Colonic mucosa (tissue), 4 donors: ENCODE measurements around the gene ASTN2. TPM values are rescaled to one million over a fixed set of nuclear protein-coding genes. Genes with fewer than 3 reads are reported as not detected.

ENCODE experiments used
- DNase-seq: peaks from one replicate; pipeline ENCODE4 v3.0.0-alpha.2; 2020
- H3K27ac ChIP-seq: fragments of 200-600 bp; one replicate; pipeline ENCODE4 v1.8.0; 2021
- H3K27me3 ChIP-seq: fragments of 200-600 bp; one replicate; pipeline ENCODE4 v1.8.0; 2021
- H3K36me3 ChIP-seq: fragments of 200-600 bp; one replicate; pipeline ENCODE4 v1.8.0; 2021
- H3K4me1 ChIP-seq: fragments of 200-600 bp; one replicate; pipeline ENCODE4 v1.8.0; 2021; ENCODE audit warnings: mild to moderate bottlenecking
- H3K4me3 ChIP-seq: fragments of 200-600 bp; one replicate; pipeline ENCODE4 v1.8.0; 2021
- H3K9ac ChIP-seq, 2 donors: one replicate each; pipeline ENCODE4 v1.7.0; 2013; ENCODE audit warnings: control low read depth in 2 of 2, low read depth in 2 of 2, low read length in 2 of 2
- H3K9me3 ChIP-seq: fragments of 200-600 bp; one replicate; pipeline ENCODE4 v1.8.0; 2021
- intact Hi-C: fragments of 100-400 bp; cut with DNase I; formaldehyde crosslinking; loops from one replicate; pipeline ENCODE4 v1.14.1; 2022
- total RNA-seq, 2 donors: library from RNA; stranded (reverse); fragmentation: NEBNext Ultra II Directional in 1 of 2; extraction: Animal tissue kit (Norgen Biotek cat#: 25700) in 1 of 2; gene quantifications; one replicate each; pipeline ENCODE4 v1.2.1, GENCODE V29; 2021
- TF ChIP-seq, protein P1 (sequence below): fragments of 200-600 bp; IDR thresholded peaks from one replicate; pipeline ENCODE4 v1.8.0; 2022; ENCODE audit warnings: antibody characterized with exemption, mild to moderate bottlenecking
- donor health status: healthy.
- donor health status: DM: no; HTN: no; CAD: no.
- donor health status: DM: no; HTN: no; CAD: no.

The ASTN2 gene
- total RNA-seq, 2 donors from 2014 or later = 2.5 to 6.1 TPM

DNA sequence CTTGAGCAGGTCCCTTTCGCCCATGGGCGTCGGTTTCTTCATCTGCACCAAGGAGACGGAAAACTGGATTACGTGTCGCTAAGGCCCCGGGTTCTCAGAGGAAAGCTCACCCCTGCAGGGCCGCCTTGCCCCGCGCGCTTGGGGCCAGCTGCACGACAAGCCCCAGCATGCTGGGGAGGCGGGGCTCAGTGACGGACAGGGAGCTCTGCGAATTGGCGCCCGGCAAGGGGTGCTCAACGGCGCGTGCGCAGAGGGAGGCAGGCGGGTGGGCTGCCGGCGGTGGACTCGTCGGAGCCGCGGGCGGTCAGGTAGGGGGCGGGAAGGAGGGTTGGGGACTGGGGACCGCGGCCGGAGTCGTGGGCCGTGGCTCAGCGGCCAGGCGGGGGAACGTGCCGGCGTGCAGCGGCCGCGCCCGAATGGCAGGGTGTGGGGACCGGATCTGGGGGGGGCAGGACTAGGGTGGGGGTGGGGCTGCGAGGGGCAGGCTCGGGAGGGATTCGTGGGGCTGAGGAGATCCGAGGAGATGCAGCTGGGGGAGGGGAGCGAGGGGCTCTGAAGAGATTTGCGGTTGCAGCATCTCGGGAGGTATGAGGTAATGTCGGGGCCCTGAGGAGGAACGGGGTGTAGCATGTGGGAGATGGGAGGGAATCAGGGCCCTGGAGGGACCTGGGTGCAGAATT lies 727.6 kb downstream of the ASTN2 start, which contains the start of gene TRIM32:
Gene TRIM32, plus strand, starts transcription at position 232 of the 680 bp plus-strand sequence. CDS start 10,438 bp downstream, outside the sequence.
- Histone ChIP-seq H3K27me3 (no peaks in the 10 kb centered on the region), H3K36me3 (no peaks in the 10 kb centered on the region), H3K27ac (peak within 1 kb of the TSS; percentile 22), H3K9me3 (no peaks in the 10 kb centered on the region), H3K9ac (peak within 1 kb of the TSS; percentile 57 to 73), H3K4me3 (peak within 1 kb of the TSS; percentile 66), H3K4me1 (peaks cover 12% of the 10 kb centered on the region)
- intact Hi-C loops = no loop called here
- TF ChIP-seq, protein P1, sequence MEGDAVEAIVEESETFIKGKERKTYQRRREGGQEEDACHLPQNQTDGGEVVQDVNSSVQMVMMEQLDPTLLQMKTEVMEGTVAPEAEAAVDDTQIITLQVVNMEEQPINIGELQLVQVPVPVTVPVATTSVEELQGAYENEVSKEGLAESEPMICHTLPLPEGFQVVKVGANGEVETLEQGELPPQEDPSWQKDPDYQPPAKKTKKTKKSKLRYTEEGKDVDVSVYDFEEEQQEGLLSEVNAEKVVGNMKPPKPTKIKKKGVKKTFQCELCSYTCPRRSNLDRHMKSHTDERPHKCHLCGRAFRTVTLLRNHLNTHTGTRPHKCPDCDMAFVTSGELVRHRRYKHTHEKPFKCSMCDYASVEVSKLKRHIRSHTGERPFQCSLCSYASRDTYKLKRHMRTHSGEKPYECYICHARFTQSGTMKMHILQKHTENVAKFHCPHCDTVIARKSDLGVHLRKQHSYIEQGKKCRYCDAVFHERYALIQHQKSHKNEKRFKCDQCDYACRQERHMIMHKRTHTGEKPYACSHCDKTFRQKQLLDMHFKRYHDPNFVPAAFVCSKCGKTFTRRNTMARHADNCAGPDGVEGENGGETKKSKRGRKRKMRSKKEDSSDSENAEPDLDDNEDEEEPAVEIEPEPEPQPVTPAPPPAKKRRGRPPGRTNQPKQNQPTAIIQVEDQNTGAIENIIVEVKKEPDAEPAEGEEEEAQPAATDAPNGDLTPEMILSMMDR = no peak
- DNase-seq = peak; percentile 95

DNA sequence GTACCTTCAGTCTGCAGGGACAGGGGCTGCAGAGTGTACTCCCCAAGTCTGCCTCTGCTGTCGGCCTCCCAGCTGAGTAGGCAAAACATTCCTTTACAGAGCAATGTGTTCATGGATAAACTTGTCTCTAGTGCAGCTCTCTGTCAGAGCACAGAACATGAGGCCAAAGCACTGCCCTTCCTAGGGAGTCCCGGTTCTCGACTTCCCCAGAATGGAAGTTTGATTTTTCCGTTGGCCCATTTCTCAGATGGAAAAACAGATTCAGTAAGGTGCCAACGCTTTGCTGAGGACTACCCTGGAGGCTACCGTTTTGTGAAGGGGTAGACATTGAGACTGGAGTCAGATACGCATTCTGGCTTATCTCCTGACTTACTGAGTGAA lies 728.2 kb downstream of the ASTN2 start:
- intact Hi-C loops = no loop called here
- Histone ChIP-seq H3K27ac (no peak overlapping the region), H3K36me3 (no peaks in the 10 kb centered on the region), H3K9ac (peak overlapping the region; percentile 57 to 72), H3K9me3 (no peaks in the 10 kb centered on the region), H3K27me3 (no peaks in the 10 kb centered on the region), H3K4me3 (peak overlapping the region; percentile 66), H3K4me1 (peaks cover 12% of the 10 kb centered on the region)
- TF ChIP-seq, protein P1 = no peak
- DNase-seq = no peak

DNA sequence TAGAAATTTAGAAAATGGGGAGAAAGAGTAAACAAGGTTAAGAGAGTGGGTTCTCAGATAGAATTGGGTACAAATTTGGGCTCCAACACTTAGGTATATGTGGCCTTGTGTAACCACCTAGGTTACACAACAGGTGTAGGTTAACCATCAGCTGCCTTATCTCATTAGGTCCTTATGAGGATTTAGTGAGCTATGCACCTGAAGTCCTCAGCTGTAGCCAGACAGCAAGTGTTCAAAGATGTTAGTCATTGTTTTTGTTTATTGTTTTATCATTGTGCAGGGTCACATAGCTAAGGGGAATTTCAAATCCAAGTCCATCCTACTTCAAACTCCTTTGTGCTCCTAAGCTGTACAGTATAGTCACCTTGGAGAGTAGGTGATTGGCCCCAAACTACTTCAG lies 728.7 kb downstream of the ASTN2 start:
- no peaks in the 10 kb centered on the region for H3K9me3 ChIP-seq
- intact Hi-C loops = no loop called here
- H3K9ac ChIP-seq = peak overlapping the region; percentile 57 to 72

DNA sequence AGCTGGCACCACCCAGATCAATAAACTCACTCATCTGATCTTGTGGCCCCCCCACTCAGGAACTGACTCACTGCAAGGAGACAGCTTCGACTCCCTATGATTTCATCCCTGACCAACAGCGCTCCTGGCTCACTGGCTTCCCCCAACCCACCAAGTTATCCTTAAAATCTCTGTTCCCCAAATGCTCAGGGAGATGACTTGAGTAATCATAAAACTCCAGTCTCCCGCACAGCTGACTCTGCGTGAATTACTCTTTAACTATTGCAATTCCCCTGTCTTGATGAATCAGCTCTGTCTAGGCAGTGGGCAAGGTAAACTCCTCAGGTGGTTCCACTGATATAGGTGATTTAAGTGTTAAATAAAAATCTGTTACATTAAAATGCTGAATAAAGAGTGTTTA lies 729.7 kb downstream of the ASTN2 start:
- no peak overlapping the region for H3K4me3 ChIP-seq
- H3K36me3 ChIP-seq = no peaks in the 10 kb centered on the region
- no peak for DNase-seq
- intact Hi-C loops = no loop called here
- no peak overlapping the region for H3K27ac ChIP-seq
- TF ChIP-seq, protein P1 = no peak
- no peaks in the 10 kb centered on the region for H3K27me3 ChIP-seq
- peaks cover 12% of the 10 kb centered on the region for H3K4me1 ChIP-seq
- no peak overlapping the region for H3K9ac ChIP-seq
- no peaks in the 10 kb centered on the region for H3K9me3 ChIP-seq

More for the DNA sequence above, 728.7 kb downstream of the ASTN2 start:
- DNase-seq = no peak
- H3K36me3 ChIP-seq = no peaks in the 10 kb centered on the region
- TF ChIP-seq, protein P1 = no peak
- no peak overlapping the region for H3K4me3 ChIP-seq
- no peaks in the 10 kb centered on the region for H3K27me3 ChIP-seq
- peaks cover 12% of the 10 kb centered on the region for H3K4me1 ChIP-seq
- no peak overlapping the region for H3K27ac ChIP-seq

DNA sequence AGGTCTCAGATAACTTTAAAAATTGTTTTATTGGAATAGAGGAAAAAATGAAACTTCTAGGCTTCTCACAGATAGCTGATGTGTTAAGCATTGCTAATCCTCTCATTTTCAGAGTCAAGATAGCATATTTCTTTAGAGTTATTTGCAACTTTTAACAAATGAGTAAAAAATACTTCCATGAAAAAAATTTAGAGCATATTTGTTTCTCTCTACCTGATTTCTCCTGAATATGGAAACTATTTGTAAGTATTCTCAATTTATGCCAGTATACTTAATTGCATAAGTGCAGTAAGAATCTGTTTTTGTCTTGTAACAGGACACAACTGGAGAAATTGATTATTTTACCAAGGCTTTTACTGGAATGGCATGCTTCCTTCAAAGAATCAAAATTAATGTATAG lies 731.3 kb downstream of the ASTN2 start:
- TF ChIP-seq, protein P1 = no peak
- no peak for DNase-seq
- H3K27ac ChIP-seq = no peak overlapping the region

More for the DNA sequence above, 731.3 kb downstream of the ASTN2 start:
- no peaks in the 10 kb centered on the region for H3K27me3 ChIP-seq
- H3K9me3 ChIP-seq = no peaks in the 10 kb centered on the region
- no peaks in the 10 kb centered on the region for H3K36me3 ChIP-seq
- H3K4me3 ChIP-seq = no peak overlapping the region
- no peak overlapping the region for H3K9ac ChIP-seq
- intact Hi-C loops = no loop called here
- H3K4me1 ChIP-seq = peaks cover 4% of the 10 kb centered on the region
